ENCODE measurements around the gene CARMIL1.

The CARMIL1 gene

GRCh38 chr6:25414168-25414567 lies 135.0 kb downstream of the CARMIL1 start:
- TF ChIP-seq CTCF (IDR thresholded peaks at IDR 0.05; ENCODE audit: low read depth, low read length): no peak
- no peak overlapping the region for H3K4me3 ChIP-seq (ENCODE audit: low read depth, low read length)

GRCh38 chr6:25414755-25415154 lies 135.6 kb downstream of the CARMIL1 start:
- TF ChIP-seq CTCF (IDR thresholded peaks at IDR 0.05; ENCODE audit: low read depth, low read length): no peak
- no peak overlapping the region for H3K4me3 ChIP-seq (ENCODE audit: low read depth, low read length)

- no peak for TF ChIP-seq CTCF (IDR thresholded peaks at IDR 0.05; ENCODE audit: low read depth, low read length)
- H3K4me3 ChIP-seq (ENCODE audit: low read depth, low read length): no peak overlapping the region
These were observed 136.1 kb downstream of the CARMIL1 start for GRCh38 chr6:25415274-25415673.

- no peak for TF ChIP-seq CTCF (IDR thresholded peaks at IDR 0.05; ENCODE audit: low read depth, low read length)
These were observed 136.5 kb downstream of the CARMIL1 start for GRCh38 chr6:25415701-25416100.

GRCh38 chr6:25417046-25417605 lies 138.0 kb downstream of the CARMIL1 start:
- TF ChIP-seq CTCF (IDR thresholded peaks at IDR 0.05; ENCODE audit: low read depth, low read length): no peak
- H3K4me3 ChIP-seq (ENCODE audit: low read depth, low read length): no peak overlapping the region

More at GRCh38 chr6:25415701-25416100, 136.5 kb downstream of the CARMIL1 start:
- H3K4me3 ChIP-seq (ENCODE audit: low read depth, low read length): no peak overlapping the region

GRCh38 chr6:25418454-25419052 lies 139.4 kb downstream of the CARMIL1 start:
- no peak for TF ChIP-seq CTCF (IDR thresholded peaks at IDR 0.05; ENCODE audit: low read depth, low read length)
- no peak overlapping the region for H3K4me3 ChIP-seq (ENCODE audit: low read depth, low read length)

GRCh38 chr6:25419879-25420278 lies 140.7 kb downstream of the CARMIL1 start:
- H3K4me3 ChIP-seq (ENCODE audit: low read depth, low read length): no peak overlapping the region
- TF ChIP-seq CTCF (IDR thresholded peaks at IDR 0.05; ENCODE audit: low read depth, low read length): no peak

All from WI38 (cell line).